Esophagus squamous epithelium (tissue), 5 donors: Measurements from ENCODE around the gene CISH. TPM values are rescaled to one million over a fixed set of nuclear protein-coding genes. Genes with fewer than 3 reads are reported as not detected.

Experiments
- DNase-seq: peaks from one replicate; lab custom pipeline; 2025; lab: John Stamatoyannopoulos, UW
- H3K27ac ChIP-seq, 4 donors: fragments of 200-600 bp; sonication (generic); one replicate each; pipeline ENCODE4 v1.5.1; 2016 to 2019; ENCODE audit warnings: mild to moderate bottlenecking in 1 of 4
- H3K27me3 ChIP-seq, 4 donors: fragments of 200-600 bp; sonication (generic); 1 replicate in 3 of 4; 2 replicates in 1 of 4; pipeline versions ENCODE4 v1.5.1 to v1.6.0; 2017 to 2021; ENCODE audit warnings: antibody characterized with exemption in 1 of 4
- H3K36me3 ChIP-seq, 3 donors: fragments of 200-600 bp; sonication (generic); one replicate each; pipeline ENCODE4 v1.5.1; 2016 to 2019
- H3K4me1 ChIP-seq, 3 donors: fragments of 200-600 bp; sonication (generic); one replicate each; pipeline ENCODE4 v1.5.1; 2017 to 2019
- H3K4me3 ChIP-seq, 4 donors: fragments of 200-600 bp; sonication (generic); 1 replicate in 3 of 4; 2 replicates in 1 of 4; pipeline ENCODE4 v1.5.1; 2016 to 2019; ENCODE audit warnings: mild to moderate bottlenecking in 2 of 4, moderate library complexity in 1 of 4
- H3K9me3 ChIP-seq, 3 donors: fragments of 200-600 bp; sonication (generic); one replicate each; pipeline ENCODE4 v1.5.1; 2016 to 2019
- CTCF ChIP-seq, 6 experiments: fragments of 450-650 bp in 4 of 6; fragments of 200-600 bp in 2 of 6; sonication (generic) in 2 of 6; IDR thresholded peaks; one replicate each; pipeline ENCODE4 v1.5.1; 2016 to 2019; ENCODE audit warnings: antibody characterized with exemption in 6 of 6, mild to moderate bottlenecking in 4 of 6, moderate library complexity in 4 of 6
- POLR2A ChIP-seq, 4 donors: fragments of 450-650 bp; IDR thresholded peaks; one replicate each; pipeline ENCODE4 v1.6.1; 2017; ENCODE audit warnings: antibody characterized with exemption in 4 of 4, mild to moderate bottlenecking in 4 of 4, moderate library complexity in 3 of 4
- WGBS, 2 donors: methylation state at CpG; one replicate each; pipeline ENCODE4 v1.1.5; 2018; 5-methylcytosine and 5-hydroxymethylcytosine counted together
- intact Hi-C: fragments of 100-400 bp; cut with DNase I; formaldehyde crosslinking; loops from one replicate; pipeline ENCODE4 v1.15.0; 2022
- total RNA-seq, 4 donors: library from RNA; depleted of rRNA; stranded (reverse); fragments of >200 nt; gene quantifications; one replicate each; pipeline ENCODE4 v1.1.0, GENCODE V29; 2016
- donor health status: DM: yes; HTN: yes; CAD: no.

CISH gene
- total RNA-seq, 4 donors from 2014 or later = 3.1 to 11.1 (median 6.8) TPM

GRCh38 chr3:50657407-50657806, 45.8 kb upstream of the CISH start:
- Histone ChIP-seq H3K4me1 (peaks cover 0 to 3% (median 0%) of the 10 kb centered on the region in 3 donors), H3K36me3 (no peaks in the 10 kb centered on the region), H3K9me3 (no peaks in the 10 kb centered on the region), H3K4me3 (no peak overlapping the region), H3K27me3 (no peaks in the 10 kb centered on the region), H3K27ac (no peak overlapping the region)
- WGBS, 2 donors = 89 to 94% methylated on average over 5 of the region's 5 CpGs
- DNase-seq = no peak
- intact Hi-C loops = no loop called here
- TF ChIP-seq POLR2A (IDR thresholded peaks at IDR 0.05) (no peak), CTCF (IDR thresholded peaks at IDR 0.05) (no peak)

- TF ChIP-seq CTCF (IDR thresholded peaks at IDR 0.05) (no peak), POLR2A (IDR thresholded peaks at IDR 0.05) (no peak)
- intact Hi-C loops = no loop called here
- H3K4me3 ChIP-seq = no peak overlapping the region
- no peak for DNase-seq
- WGBS, 2 donors = 67 to 69% methylated on average over 7 to 8 of the region's 8 CpGs
- peaks cover 0 to 3% (median 0%) of the 10 kb centered on the region in 3 donors for H3K4me1 ChIP-seq
- H3K27ac ChIP-seq = no peak overlapping the region
- H3K27me3 ChIP-seq = no peaks in the 10 kb centered on the region
- no peaks in the 10 kb centered on the region for H3K36me3 ChIP-seq
- H3K9me3 ChIP-seq = no peaks in the 10 kb centered on the region
Observed at GRCh38 chr3:50656417-50657195, 45.0 kb upstream of the CISH start.

GRCh38 chr3:50655009-50655830, 43.6 kb upstream of the CISH start:
- Histone ChIP-seq H3K9me3 (no peaks in the 10 kb centered on the region), H3K27ac (no peak overlapping the region), H3K27me3 (no peaks in the 10 kb centered on the region), H3K4me3 (no peak overlapping the region), H3K36me3 (no peaks in the 10 kb centered on the region), H3K4me1 (peaks cover 0 to 3% (median 0%) of the 10 kb centered on the region in 3 donors)
- no peak for DNase-seq
- intact Hi-C loops = no loop called here
- no peak for TF ChIP-seq POLR2A (IDR thresholded peaks at IDR 0.05)
- TF ChIP-seq CTCF (IDR thresholded peaks at IDR 0.05) = no peak
- 33 to 40% methylated on average over 1 of the region's 3 CpGs for WGBS, 2 donors

- no peaks in the 10 kb centered on the region for H3K9me3 ChIP-seq
- DNase-seq = no peak
- 60 to 93% methylated on average over 2 of the region's 3 CpGs for WGBS, 2 donors
- intact Hi-C loops = no loop called here
- no peak for TF ChIP-seq CTCF (IDR thresholded peaks at IDR 0.05)
- no peak for TF ChIP-seq POLR2A (IDR thresholded peaks at IDR 0.05)
- H3K4me3 ChIP-seq = no peak overlapping the region
- H3K27me3 ChIP-seq = no peaks in the 10 kb centered on the region
- H3K4me1 ChIP-seq = peaks cover 0 to 3% (median 0%) of the 10 kb centered on the region in 3 donors
- peaks cover 0 to 9% (median 0%) of the 10 kb centered on the region in 3 donors for H3K36me3 ChIP-seq
- H3K27ac ChIP-seq = no peak overlapping the region
Observed at GRCh38 chr3:50653937-50654595, 42.5 kb upstream of the CISH start.
